HepG2 (cell line): ENCODE data around the gene GRB2. TPM values are rescaled to one million over a fixed set of nuclear protein-coding genes. Genes with fewer than 3 reads are reported as not detected.

Experiments used
- ATF5 ChIP-seq: sonication (generic); formaldehyde crosslinking; IDR thresholded peaks from 2 replicates; pipeline ENCODE4 v1.4.0; 2020; ENCODE audit warnings: mild to moderate bottlenecking, low read depth, missing genetic modification reagents
- DNMT1 ChIP-seq: sonication (generic); formaldehyde crosslinking; IDR thresholded peaks from 2 replicates; pipeline ENCODE4 v1.5.1; 2020; ENCODE audit warnings: mild to moderate bottlenecking, missing genetic modification reagents
- DNMT3B ChIP-seq: conservative IDR thresholded peaks from 2 replicates; pipeline ENCODE4 v1.6.1; 2016; ENCODE audit warnings: missing biosample characterization, control low read depth
- ESRRA ChIP-seq: sonication (generic); formaldehyde crosslinking; IDR thresholded peaks from 2 replicates; pipeline ENCODE4 v1.5.1; 2020; ENCODE audit warnings: mild to moderate bottlenecking, low read depth, missing genetic modification reagents
- ETV6 ChIP-seq: sonication (generic); formaldehyde crosslinking; conservative IDR thresholded peaks from 2 replicates; pipeline ENCODE4 v1.4.0; 2020; ENCODE audit warnings: missing genetic modification reagents
- FOXK2 ChIP-seq: fragments of 450-650 bp; IDR thresholded peaks from 2 replicates; pipeline ENCODE4 v1.6.1; 2016
- GLMP ChIP-seq: sonication (generic); formaldehyde crosslinking; IDR thresholded peaks from 2 replicates; pipeline ENCODE4 v1.9.0; 2021; ENCODE audit warnings: missing genetic modification reagents, mild to moderate bottlenecking, borderline replicate concordance
- HNRNPUL1 ChIP-seq: fragments of 200-400 bp; formaldehyde crosslinking; IDR thresholded peaks from 2 replicates; pipeline ENCODE4 v1.6.1; 2017; ENCODE audit warnings: low read depth, mild to moderate bottlenecking, low read length, moderate library complexity
- KDM4B ChIP-seq: sonication (generic); formaldehyde crosslinking; IDR thresholded peaks from 2 replicates; pipeline ENCODE4 v1.4.0; 2020; ENCODE audit warnings: missing genetic modification reagents
- PCBP2 ChIP-seq: fragments of 200-400 bp; formaldehyde crosslinking; optimal IDR thresholded peaks from 2 replicates; pipeline ENCODE3; 2018; ENCODE audit warnings: low read length, low read depth; ENCODE audit not compliant: poor library complexity, severe bottlenecking
- PRPF4 ChIP-seq: fragments of 200-400 bp; formaldehyde crosslinking; IDR thresholded peaks from 2 replicates; pipeline ENCODE4 v1.6.1; 2016; ENCODE audit warnings: low read length, low read depth; ENCODE audit not compliant: poor library complexity, severe bottlenecking
- SIN3B ChIP-seq: fragments of 150-350 bp; IDR thresholded peaks from 2 replicates; pipeline ENCODE4 v1.6.1; 2014; ENCODE audit warnings: low read length
- SOX5 ChIP-seq: IDR thresholded peaks from 2 replicates; pipeline ENCODE4 v1.6.1; 2016; ENCODE audit warnings: borderline replicate concordance
- XRCC5 ChIP-seq: fragments of 200-400 bp; formaldehyde crosslinking; optimal IDR thresholded peaks from 2 replicates; pipeline ENCODE3; 2017; ENCODE audit warnings: mild to moderate bottlenecking, low read length
- ZNF142 ChIP-seq: sonication (generic); formaldehyde crosslinking; IDR thresholded peaks from 2 replicates; pipeline ENCODE4 v1.4.0; 2020; ENCODE audit warnings: missing genetic modification reagents
- ZNF230 ChIP-seq: sonication (generic); formaldehyde crosslinking; IDR thresholded peaks from 2 replicates; pipeline ENCODE4 v1.4.0; 2020; ENCODE audit warnings: mild to moderate bottlenecking, missing genetic modification reagents
- ZNF75D ChIP-seq: sonication (generic); formaldehyde crosslinking; IDR thresholded peaks from 2 replicates; pipeline ENCODE4 v1.8.1; 2023; ENCODE audit warnings: missing genetic modification reagents, mild to moderate bottlenecking, borderline replicate concordance
- ZNF776 ChIP-seq: sonication (generic); formaldehyde crosslinking; IDR thresholded peaks from 2 replicates; pipeline ENCODE4 v1.4.0; 2020; ENCODE audit warnings: mild to moderate bottlenecking, missing genetic modification reagents
- ZNF816 ChIP-seq: sonication (generic); formaldehyde crosslinking; IDR thresholded peaks from 2 replicates; pipeline ENCODE4 v1.8.0; 2022; ENCODE audit warnings: missing genetic modification reagents, mild to moderate bottlenecking, borderline replicate concordance
- polyA plus RNA-seq, 8 experiments: library from polyadenylated mRNA; depleted of rRNA in 3 of 8; stranded (reverse) in 7 of 8; unstranded in 1 of 8; fragments of >200 nt; fragmentation: Illumina TruSeq in 4 of 8; extraction: Trizol in 4 of 8; gene quantifications; 2 replicates each; pipeline versions ENCODE4 v1.2.1 to v1.2.3, GENCODE V29; 2011 to 2016; ENCODE audit warnings: low read depth in 4 of 8, missing spikeins in 1 of 8, mixed read lengths in 1 of 8; ENCODE audit not compliant: insufficient read depth in 1 of 8
- total RNA-seq, 5 experiments: library from RNA; depleted of rRNA; stranded (reverse); fragments of >200 nt; fragmentation: Illumina TruSeq; extraction: Trizol; gene quantifications; 2 replicates each; pipeline ENCODE4 v1.2.3, GENCODE V29; 2016; ENCODE audit warnings: low read depth in 1 of 5

The GRB2 gene
- total and polyA plus RNA-seq, 2 of the 13 experiments (the other 11 are each of a cell fraction or from before 2014, with no cell fraction given), result 84.6 to 92.3 TPM

GRCh38 chr17:75270218-75270965 is 135.1 kb downstream of the GRB2 start (continued):
- TF ChIP-seq GLMP (CRISPR knock-in tag) (no peak), PCBP2 (no peak), XRCC5 (peak; percentile 77), HNRNPUL1 (no peak), KDM4B (0 out of 2 replicates have a peak, but pooled peaks have one; percentile 19), SOX5 (CRISPR knock-in tag) (peak; percentile 25), ESRRA (CRISPR knock-in tag) (no peak; the same call in 1 of the 2 replicates), DNMT3B (CRISPR knock-in tag) (no peak), ZNF75D (CRISPR knock-in tag) (peak; percentile 36; the same call in 1 of the 2 replicates), ZNF142 (CRISPR knock-in tag) (no peak), ETV6 (CRISPR knock-in tag) (no peak), ZNF816 (CRISPR knock-in tag) (0 out of 2 replicates have a peak, but pooled peaks have one; percentile 36), DNMT1 (no peak), ATF5 (0 out of 2 replicates have a peak, but pooled peaks have one; percentile 20), PRPF4 (no peak), ZNF230 (CRISPR knock-in tag) (no peak; the same call in 1 of the 2 replicates), SIN3B (no peak; the same call in 1 of the 2 replicates), ZNF776 (CRISPR knock-in tag) (peak; percentile 54; the same call in 1 of the 2 replicates), FOXK2 (no peak)
